Stomach (tissue), 4 donors: Measurements from ENCODE around the gene FGF23.

Source experiments
- EP300 ChIP-seq: sonication (generic); formaldehyde crosslinking; IDR thresholded peaks from one replicate; pipeline ENCODE4 v1.6.1; 2017; ENCODE audit warnings: antibody characterized with exemption
- POLR2A ChIP-seq, 4 donors: fragments of 450-650 bp; IDR thresholded peaks; one replicate each; pipeline ENCODE4 v1.6.1; 2016; ENCODE audit warnings: antibody characterized with exemption in 4 of 4, control low read depth in 2 of 4, mild to moderate bottlenecking in 1 of 4, moderate library complexity in 1 of 4
- POLR2AphosphoS5 ChIP-seq, 3 donors: sonication (generic); formaldehyde crosslinking; IDR thresholded peaks; one replicate each; pipeline ENCODE4 v1.6.1; 2016; ENCODE audit warnings: antibody characterized with exemption in 3 of 3
- TF ChIP-seq, protein P1 (sequence below), 7 experiments: fragments of 450-650 bp in 4 of 7; fragments of 200-600 bp in 3 of 7; sonication (generic) in 3 of 7; IDR thresholded peaks; one replicate each; pipeline ENCODE4 v1.5.1; 2016 to 2019; ENCODE audit warnings: antibody characterized with exemption in 7 of 7, control low read depth in 2 of 7, mild to moderate bottlenecking in 1 of 7

DNA sequence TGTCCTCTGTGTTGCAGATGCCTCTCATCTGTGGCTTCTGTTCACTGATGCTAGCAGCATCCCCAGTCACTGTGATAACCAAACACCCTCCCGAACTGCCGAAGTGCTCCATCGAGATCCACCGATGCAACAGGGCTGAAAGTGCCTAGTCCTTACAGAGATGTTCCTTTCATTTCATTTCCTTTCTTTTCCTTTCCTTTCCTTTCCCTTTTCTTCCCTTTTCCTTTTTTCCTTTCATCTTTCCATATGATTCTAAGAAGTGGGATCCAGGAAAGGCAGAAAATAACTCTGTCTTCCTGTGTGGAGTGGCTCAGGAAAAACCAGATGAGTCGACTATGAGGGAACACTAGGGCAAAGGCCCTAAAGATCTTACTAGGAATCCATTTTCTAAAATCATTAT lies 39.4 kb upstream of the FGF23 start:
- TF ChIP-seq, protein P1, sequence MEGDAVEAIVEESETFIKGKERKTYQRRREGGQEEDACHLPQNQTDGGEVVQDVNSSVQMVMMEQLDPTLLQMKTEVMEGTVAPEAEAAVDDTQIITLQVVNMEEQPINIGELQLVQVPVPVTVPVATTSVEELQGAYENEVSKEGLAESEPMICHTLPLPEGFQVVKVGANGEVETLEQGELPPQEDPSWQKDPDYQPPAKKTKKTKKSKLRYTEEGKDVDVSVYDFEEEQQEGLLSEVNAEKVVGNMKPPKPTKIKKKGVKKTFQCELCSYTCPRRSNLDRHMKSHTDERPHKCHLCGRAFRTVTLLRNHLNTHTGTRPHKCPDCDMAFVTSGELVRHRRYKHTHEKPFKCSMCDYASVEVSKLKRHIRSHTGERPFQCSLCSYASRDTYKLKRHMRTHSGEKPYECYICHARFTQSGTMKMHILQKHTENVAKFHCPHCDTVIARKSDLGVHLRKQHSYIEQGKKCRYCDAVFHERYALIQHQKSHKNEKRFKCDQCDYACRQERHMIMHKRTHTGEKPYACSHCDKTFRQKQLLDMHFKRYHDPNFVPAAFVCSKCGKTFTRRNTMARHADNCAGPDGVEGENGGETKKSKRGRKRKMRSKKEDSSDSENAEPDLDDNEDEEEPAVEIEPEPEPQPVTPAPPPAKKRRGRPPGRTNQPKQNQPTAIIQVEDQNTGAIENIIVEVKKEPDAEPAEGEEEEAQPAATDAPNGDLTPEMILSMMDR (IDR thresholded peaks at IDR 0.05): no peak
- TF ChIP-seq POLR2AphosphoS5 (IDR thresholded peaks at IDR 0.05) (no peak), POLR2A (IDR thresholded peaks at IDR 0.05) (no peak), EP300 (no peak)
